HepG2 (cell line): ENCODE results near the gene IKBKE.

ENCODE experiments used
- CBX5 ChIP-seq: sonication (generic); formaldehyde crosslinking; IDR thresholded peaks from 2 replicates; pipeline ENCODE4 v1.4.0; 2020; ENCODE audit warnings: missing genetic modification reagents, borderline replicate concordance
- HMG20B ChIP-seq: conservative IDR thresholded peaks from 2 replicates; pipeline ENCODE4 v1.6.1; 2016; ENCODE audit warnings: missing genetic modification reagents, missing compliant biosample characterization
- JUN ChIP-seq: sonication (generic); formaldehyde crosslinking; IDR thresholded peaks from 2 replicates; pipeline ENCODE4 v1.4.0; 2020; ENCODE audit warnings: mild to moderate bottlenecking, missing genetic modification reagents
- JUND ChIP-seq: sonication (generic); formaldehyde crosslinking; IDR thresholded peaks from 2 replicates; pipeline ENCODE4 v1.8.0; 2022; ENCODE audit warnings: mild to moderate bottlenecking, missing genetic modification reagents
- NFRKB ChIP-seq: fragments of 450-650 bp; IDR thresholded peaks from 2 replicates; pipeline ENCODE4 v1.6.1; 2017
- POLR2A ChIP-seq, 2 experiments: IDR thresholded peaks; 2 replicates each; pipeline ENCODE4 v1.6.1; 2011; ENCODE audit warnings: low read depth in 2 of 2, low read length in 2 of 2, mild to moderate bottlenecking in 1 of 2, moderate library complexity in 1 of 2; ENCODE audit not compliant: insufficient read depth in 1 of 2
- SAFB2 ChIP-seq: sonication (generic); formaldehyde crosslinking; IDR thresholded peaks from 2 replicates; pipeline ENCODE4 v1.5.1; 2020; ENCODE audit warnings: missing genetic modification reagents, low read depth, mild to moderate bottlenecking, borderline replicate concordance
- SP2 ChIP-seq: sonication (generic); formaldehyde crosslinking; IDR thresholded peaks from 2 replicates; pipeline ENCODE4 v1.5.1; 2020; ENCODE audit warnings: mild to moderate bottlenecking, missing genetic modification reagents
- SRF ChIP-seq: IDR thresholded peaks from 2 replicates; pipeline ENCODE4 v1.6.1; 2011; ENCODE audit warnings: mild to moderate bottlenecking, low read depth, low read length, moderate library complexity
- TCF7 ChIP-seq: sonication (generic); IDR thresholded peaks from 2 replicates; pipeline ENCODE4 v1.6.1; 2016; ENCODE audit warnings: antibody characterized with exemption, low read depth
- ZBTB7A ChIP-seq: sonication (generic); formaldehyde crosslinking; IDR thresholded peaks from 2 replicates; pipeline ENCODE4 v1.8.0; 2022; ENCODE audit warnings: mild to moderate bottlenecking, missing genetic modification reagents
- ZNF331 ChIP-seq: sonication (generic); formaldehyde crosslinking; IDR thresholded peaks from 2 replicates; pipeline ENCODE4 v1.4.0; 2020; ENCODE audit warnings: missing genetic modification reagents
- TF ChIP-seq, protein P1 (sequence below): sonication (generic); formaldehyde crosslinking; IDR thresholded peaks from 2 replicates; pipeline ENCODE4 v1.4.0; 2020; ENCODE audit warnings: missing genetic modification reagents
- TF ChIP-seq, protein P2 (sequence below): IDR thresholded peaks from 2 replicates; pipeline ENCODE4 v1.6.1; 2012; ENCODE audit warnings: low read length, improper control_type of control experiment

DNA sequence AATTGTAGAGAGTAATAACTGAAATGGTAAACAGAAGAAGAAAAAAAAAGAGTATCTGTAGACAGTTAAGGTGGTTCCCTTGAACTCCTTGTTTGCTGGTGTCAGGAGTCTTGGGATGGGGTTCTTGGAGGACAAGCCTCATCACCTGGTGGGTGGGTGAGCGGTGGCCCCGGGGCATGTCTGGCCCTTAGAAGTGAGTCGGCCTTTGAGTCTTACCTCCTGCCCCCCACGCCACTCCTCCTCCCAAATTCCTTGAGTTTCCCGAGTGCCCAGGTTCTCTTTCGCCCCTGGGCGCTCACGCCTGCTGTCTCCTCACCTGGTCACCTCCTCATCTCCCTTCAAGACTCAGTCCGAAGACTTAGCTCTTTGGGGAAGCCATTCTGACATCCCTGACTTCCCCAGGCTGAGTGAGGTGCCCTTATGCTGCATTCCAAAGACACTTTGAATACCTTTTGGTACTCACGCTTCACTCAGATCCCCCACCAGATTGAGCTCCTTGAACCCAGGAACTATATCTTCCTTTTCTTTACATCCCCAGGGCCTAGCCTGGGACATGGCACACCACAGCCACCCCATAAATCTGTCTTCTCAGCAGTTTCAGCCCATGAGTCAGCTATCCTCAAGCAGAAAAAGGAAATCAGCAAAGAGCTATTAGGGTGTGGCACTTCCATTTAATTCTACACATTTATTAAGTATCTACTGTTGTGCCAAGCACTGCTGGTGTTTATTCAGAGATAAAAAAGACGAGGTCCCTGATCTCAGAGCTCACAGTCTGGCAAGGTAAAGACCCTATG lies 13.5 kb upstream of the IKBKE start:
- TF ChIP-seq TCF7: no peak
- TF ChIP-seq ZBTB7A (CRISPR knock-in tag): no peak
- no peak for TF ChIP-seq SAFB2 (CRISPR knock-in tag)
- TF ChIP-seq NFRKB: no peak
- TF ChIP-seq SP2 (CRISPR knock-in tag): no peak
- no peak for TF ChIP-seq JUND (CRISPR knock-in tag)
- TF ChIP-seq ZNF331: no peak
- TF ChIP-seq CBX5: no peak
- no peak for TF ChIP-seq JUN (CRISPR knock-in tag)
- no peak for TF ChIP-seq HMG20B (CRISPR knock-in tag)
- TF ChIP-seq SRF: no peak
- TF ChIP-seq, protein P1, sequence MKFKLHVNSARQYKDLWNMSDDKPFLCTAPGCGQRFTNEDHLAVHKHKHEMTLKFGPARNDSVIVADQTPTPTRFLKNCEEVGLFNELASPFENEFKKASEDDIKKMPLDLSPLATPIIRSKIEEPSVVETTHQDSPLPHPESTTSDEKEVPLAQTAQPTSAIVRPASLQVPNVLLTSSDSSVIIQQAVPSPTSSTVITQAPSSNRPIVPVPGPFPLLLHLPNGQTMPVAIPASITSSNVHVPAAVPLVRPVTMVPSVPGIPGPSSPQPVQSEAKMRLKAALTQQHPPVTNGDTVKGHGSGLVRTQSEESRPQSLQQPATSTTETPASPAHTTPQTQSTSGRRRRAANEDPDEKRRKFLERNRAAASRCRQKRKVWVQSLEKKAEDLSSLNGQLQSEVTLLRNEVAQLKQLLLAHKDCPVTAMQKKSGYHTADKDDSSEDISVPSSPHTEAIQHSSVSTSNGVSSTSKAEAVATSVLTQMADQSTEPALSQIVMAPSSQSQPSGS (CRISPR knock-in tag): no peak
- TF ChIP-seq POLR2A (IDR thresholded peaks at IDR 0.05; ENCODE audit: insufficient read depth in 1 of 2, low read depth in 2 of 2, low read length in 2 of 2): no peak
- TF ChIP-seq, protein P2, sequence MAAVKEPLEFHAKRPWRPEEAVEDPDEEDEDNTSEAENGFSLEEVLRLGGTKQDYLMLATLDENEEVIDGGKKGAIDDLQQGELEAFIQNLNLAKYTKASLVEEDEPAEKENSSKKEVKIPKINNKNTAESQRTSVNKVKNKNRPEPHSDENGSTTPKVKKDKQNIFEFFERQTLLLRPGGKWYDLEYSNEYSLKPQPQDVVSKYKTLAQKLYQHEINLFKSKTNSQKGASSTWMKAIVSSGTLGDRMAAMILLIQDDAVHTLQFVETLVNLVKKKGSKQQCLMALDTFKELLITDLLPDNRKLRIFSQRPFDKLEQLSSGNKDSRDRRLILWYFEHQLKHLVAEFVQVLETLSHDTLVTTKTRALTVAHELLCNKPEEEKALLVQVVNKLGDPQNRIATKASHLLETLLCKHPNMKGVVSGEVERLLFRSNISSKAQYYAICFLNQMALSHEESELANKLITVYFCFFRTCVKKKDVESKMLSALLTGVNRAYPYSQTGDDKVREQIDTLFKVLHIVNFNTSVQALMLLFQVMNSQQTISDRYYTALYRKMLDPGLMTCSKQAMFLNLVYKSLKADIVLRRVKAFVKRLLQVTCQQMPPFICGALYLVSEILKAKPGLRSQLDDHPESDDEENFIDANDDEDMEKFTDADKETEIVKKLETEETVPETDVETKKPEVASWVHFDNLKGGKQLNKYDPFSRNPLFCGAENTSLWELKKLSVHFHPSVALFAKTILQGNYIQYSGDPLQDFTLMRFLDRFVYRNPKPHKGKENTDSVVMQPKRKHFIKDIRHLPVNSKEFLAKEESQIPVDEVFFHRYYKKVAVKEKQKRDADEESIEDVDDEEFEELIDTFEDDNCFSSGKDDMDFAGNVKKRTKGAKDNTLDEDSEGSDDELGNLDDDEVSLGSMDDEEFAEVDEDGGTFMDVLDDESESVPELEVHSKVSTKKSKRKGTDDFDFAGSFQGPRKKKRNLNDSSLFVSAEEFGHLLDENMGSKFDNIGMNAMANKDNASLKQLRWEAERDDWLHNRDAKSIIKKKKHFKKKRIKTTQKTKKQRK: no peak
